K562 (cell line): ENCODE results near the gene SENP3. TPM values are rescaled to one million over a fixed set of nuclear protein-coding genes. Genes with fewer than 3 reads are reported as not detected.

Experiments used
- ATAC-seq: fragments of 200-7000 bp; cut with Tn5 transposase; 3 replicates; pipeline ENCODE4 v1.9.1; 2020; ENCODE audit warnings: moderate library complexity
- BruUV-seq: library from RNA; stranded (reverse); fragments of 400-500 nt; replicated peaks from 2 replicates; lab custom pipeline; 2021; lab: Mats Ljungman, UMichigan
- CTCF ChIA-PET: fragments of 300-600 bp; formaldehyde crosslinking; extraction: SDS; loops from one replicate; lab custom pipeline; 2021; ENCODE audit warnings: low intra/inter-chr PET ratio; lab: Yijun Ruan, JAX
- POLR2A ChIA-PET: fragments of 300-600, 350-650 bp; sonication (Branson Sonifier 250); formaldehyde crosslinking; extraction: SDS; loops from one replicate; lab custom pipeline; 2021; ENCODE audit warnings: antibody characterized with exemption, inconsistent platforms; lab: Yijun Ruan, JAX
- DNase-seq, 4 experiments: peaks; one replicate each; pipeline versions ENCODE4 v3.0.0 to v3.0.0-alpha.2; 2011 to 2018; ENCODE audit warnings: low spot score in 3 of 4, mixed read lengths in 3 of 4; ENCODE audit errors: extremely low read depth in 1 of 4
- FAIRE-seq: peaks from 2 replicates; lab custom pipeline; 2011; peaks lifted over from hg19 to GRCh38; lab: Jason Lieb, UNC
- H2AFZ ChIP-seq: 2 replicates; pipeline ENCODE4 v1.6.0; 2011; ENCODE audit warnings: low read depth, low read length, control low read depth, inconsistent platforms
- H3K27ac ChIP-seq: fragments of 200-600 bp; 3 replicates; pipeline ENCODE4 v1.8.0; 2011; ENCODE audit warnings: low read depth, mild to moderate bottlenecking, control low read depth, inconsistent platforms, low read length, moderate library complexity, mixed read lengths; ENCODE audit errors: extremely low read depth
- H3K27me3 ChIP-seq, 2 experiments: fragments of 300-600 bp in 1 of 2; 2 replicates in 1 of 2; 3 replicates in 1 of 2; pipeline versions ENCODE4 v1.6.0 to v1.8.0; 2011; ENCODE audit warnings: inconsistent platforms in 2 of 2, low read length in 2 of 2, mild to moderate bottlenecking in 1 of 2, mixed read lengths in 1 of 2, moderate library complexity in 1 of 2; ENCODE audit not compliant: control insufficient read depth in 2 of 2, insufficient read depth in 2 of 2
- H3K36me3 ChIP-seq: fragments of 300-600 bp; 3 replicates; pipeline ENCODE4 v1.8.0; 2011; ENCODE audit warnings: mild to moderate bottlenecking, low read length, inconsistent platforms; ENCODE audit not compliant: control insufficient read depth, insufficient read depth
- H3K4me1 ChIP-seq, 2 experiments: fragments of 200-600 bp in 1 of 2; replicated peaks in 1 of 2; 2 replicates in 1 of 2; 3 replicates in 1 of 2; pipeline versions ENCODE4 v1.5.1 to v1.8.0; 2011; ENCODE audit warnings: inconsistent platforms in 2 of 2, low read length in 2 of 2, mild to moderate bottlenecking in 1 of 2, mixed read lengths in 1 of 2, moderate library complexity in 1 of 2; ENCODE audit not compliant: control insufficient read depth in 2 of 2, insufficient read depth in 2 of 2
- H3K4me2 ChIP-seq: 2 replicates; pipeline ENCODE4 v1.6.1; 2011; ENCODE audit warnings: low read length, control low read depth, inconsistent platforms, mixed read lengths; ENCODE audit not compliant: insufficient read depth
- H3K4me3 ChIP-seq: fragments of 200-600 bp; sonication (generic), shearing (Covaris generic); 2 replicates; pipeline ENCODE4 v1.5.1; 2016; ENCODE audit warnings: control low read depth, inconsistent platforms
- H3K79me2 ChIP-seq: fragments of 200-600 bp; 3 replicates; pipeline ENCODE4 v1.8.0; 2011; ENCODE audit warnings: low read length, inconsistent platforms; ENCODE audit not compliant: control insufficient read depth, insufficient read depth
- H3K9ac ChIP-seq, 2 experiments: 2 replicates each; pipeline versions ENCODE4 v1.6.0 to v1.6.1; 2011; ENCODE audit warnings: low read depth in 2 of 2, low read length in 2 of 2, control low read depth in 1 of 2, inconsistent platforms in 1 of 2, mild to moderate bottlenecking in 1 of 2, mixed read lengths in 1 of 2; ENCODE audit not compliant: insufficient read depth in 1 of 2
- H3K9me1 ChIP-seq: one replicate; pipeline ENCODE4 v1.6.0; 2011; ENCODE audit warnings: inconsistent platforms, mild to moderate bottlenecking, low read length, moderate library complexity; ENCODE audit not compliant: control insufficient read depth, insufficient read depth
- H3K9me3 ChIP-seq: replicated peaks from 2 replicates; pipeline ENCODE4 v1.5.1; 2011; ENCODE audit warnings: low read depth, low read length, inconsistent platforms; ENCODE audit not compliant: control insufficient read depth, insufficient read depth
- H4K20me1 ChIP-seq: replicated peaks from 2 replicates; pipeline ENCODE4 v1.6.1; 2011; ENCODE audit warnings: low read length, inconsistent platforms, mixed read lengths; ENCODE audit not compliant: control insufficient read depth, insufficient read depth
- GATAD2A ChIP-seq: fragments of 450-650 bp; IDR thresholded peaks from 2 replicates; pipeline ENCODE4 v1.6.1; 2017
- MAFF ChIP-seq: IDR thresholded peaks from 2 replicates; pipeline ENCODE4 v1.6.1; 2012; ENCODE audit warnings: low read length, improper control_type of control experiment
- MYC ChIP-seq, 2 experiments: fragments of 250-450 bp in 1 of 2; sonication (Bioruptor Pico) in 1 of 2; IDR thresholded peaks; 2 replicates each; pipeline versions ENCODE4 v1.5.1 to v1.6.1; 2012 to 2021; ENCODE audit warnings: low read depth in 2 of 2, borderline replicate concordance in 1 of 2, improper control_type of control experiment in 1 of 2, low read length in 1 of 2, mild to moderate bottlenecking in 1 of 2, moderate library complexity in 1 of 2
- PPARD ChIP-seq: fragments of 250-450 bp; sonication (Bioruptor Pico); IDR thresholded peaks from 2 replicates; pipeline ENCODE4 v1.8.0; 2022; ENCODE audit warnings: inconsistent platforms, mild to moderate bottlenecking, moderate library complexity
- TOE1 ChIP-seq, 2 experiments: fragments of 450-650 bp in 1 of 2; sonication (generic) in 1 of 2; formaldehyde crosslinking in 1 of 2; IDR thresholded peaks; 2 replicates each; pipeline versions ENCODE4 v1.7.1 to v1.8.0; 2016 to 2022; ENCODE audit warnings: borderline replicate concordance in 2 of 2, mild to moderate bottlenecking in 2 of 2, antibody characterized with exemption in 1 of 2, inconsistent platforms in 1 of 2, low read depth in 1 of 2, missing genetic modification reagents in 1 of 2, moderate library complexity in 1 of 2
- ZNF184 ChIP-seq: sonication (generic); formaldehyde crosslinking; IDR thresholded peaks from 2 replicates; pipeline ENCODE4 v1.5.0; 2020; ENCODE audit warnings: missing genetic modification reagents
- ZNF431 ChIP-seq: sonication (generic); formaldehyde crosslinking; IDR thresholded peaks from 2 replicates; pipeline ENCODE4 v1.8.0; 2022; ENCODE audit warnings: mild to moderate bottlenecking, missing genetic modification reagents
- ZNF436 ChIP-seq: fragments of 250-450, 450-650 bp; sonication (Bioruptor Pico); formaldehyde crosslinking; IDR thresholded peaks from 2 replicates; pipeline ENCODE4 v1.7.0; 2020; ENCODE audit warnings: mild to moderate bottlenecking
- WGBS: fragments of 100-300 bp; shearing (Covaris generic); methylation state at CpG from one replicate; pipeline ENCODE4 v1.1.6; 2016; ENCODE audit warnings: low coverage, mixed read lengths; ENCODE audit not compliant: insufficient coverage; ENCODE audit errors: missing lambda C conversion rate; 5-methylcytosine and 5-hydroxymethylcytosine counted together
- in situ Hi-C: fragments of 300-500 bp; cut with MboI; formaldehyde crosslinking; loops from 4 replicates; pipeline ENCODE4 v1.15.0; 2018; ENCODE audit warnings: inconsistent platforms, mixed read lengths
- intact Hi-C: fragments of 100-400 bp; cut with micrococcal nuclease; formaldehyde crosslinking; loops from 2 replicates; pipeline ENCODE4 v1.14.2; 2022
- polyA plus RNA-seq, 8 experiments: library from polyadenylated mRNA; depleted of rRNA in 4 of 8; stranded (reverse) in 5 of 8; unstranded in 3 of 8; fragments of >200 nt; fragmentation: Nextera tagmentation in 2 of 8; fragmentation: Illumina TruSeq in 1 of 8; extraction: Ambion mirVana in 2 of 8; extraction: Trizol in 1 of 8; gene quantifications; 2 replicates each; pipeline versions ENCODE4 v1.2.1 to v1.2.3, GENCODE V29; 2011 to 2014; ENCODE audit warnings: inconsistent platforms in 1 of 8, missing spikeins in 1 of 8
- total RNA-seq, 7 experiments: library from RNA; depleted of rRNA in 6 of 7; stranded (reverse); fragments of >200 nt in 6 of 7; fragmentation: Illumina TruSeq in 2 of 7; extraction: Trizol in 2 of 7; gene quantifications; 2 replicates each; pipeline versions ENCODE4 v1.2.1 to v1.2.3, GENCODE V29; 2011 to 2021; ENCODE audit warnings: low replicate concordance in 1 of 7
- TF ChIP-seq, protein P1 (sequence below), 2 experiments: fragments of 450-650 bp; formaldehyde crosslinking in 1 of 2; IDR thresholded peaks; 2 replicates each; pipeline versions ENCODE4 v1.4.0 to v1.6.1; 2014 to 2020; ENCODE audit warnings: mild to moderate bottlenecking in 2 of 2, borderline replicate concordance in 1 of 2, low read depth in 1 of 2

The SENP3 gene
- total and polyA plus RNA-seq, 9 of the 15 experiments (the other 6 are each of a cell fraction or from before 2014, with no cell fraction given) = 0.63 to 102 (median 78.8) TPM

DNA sequence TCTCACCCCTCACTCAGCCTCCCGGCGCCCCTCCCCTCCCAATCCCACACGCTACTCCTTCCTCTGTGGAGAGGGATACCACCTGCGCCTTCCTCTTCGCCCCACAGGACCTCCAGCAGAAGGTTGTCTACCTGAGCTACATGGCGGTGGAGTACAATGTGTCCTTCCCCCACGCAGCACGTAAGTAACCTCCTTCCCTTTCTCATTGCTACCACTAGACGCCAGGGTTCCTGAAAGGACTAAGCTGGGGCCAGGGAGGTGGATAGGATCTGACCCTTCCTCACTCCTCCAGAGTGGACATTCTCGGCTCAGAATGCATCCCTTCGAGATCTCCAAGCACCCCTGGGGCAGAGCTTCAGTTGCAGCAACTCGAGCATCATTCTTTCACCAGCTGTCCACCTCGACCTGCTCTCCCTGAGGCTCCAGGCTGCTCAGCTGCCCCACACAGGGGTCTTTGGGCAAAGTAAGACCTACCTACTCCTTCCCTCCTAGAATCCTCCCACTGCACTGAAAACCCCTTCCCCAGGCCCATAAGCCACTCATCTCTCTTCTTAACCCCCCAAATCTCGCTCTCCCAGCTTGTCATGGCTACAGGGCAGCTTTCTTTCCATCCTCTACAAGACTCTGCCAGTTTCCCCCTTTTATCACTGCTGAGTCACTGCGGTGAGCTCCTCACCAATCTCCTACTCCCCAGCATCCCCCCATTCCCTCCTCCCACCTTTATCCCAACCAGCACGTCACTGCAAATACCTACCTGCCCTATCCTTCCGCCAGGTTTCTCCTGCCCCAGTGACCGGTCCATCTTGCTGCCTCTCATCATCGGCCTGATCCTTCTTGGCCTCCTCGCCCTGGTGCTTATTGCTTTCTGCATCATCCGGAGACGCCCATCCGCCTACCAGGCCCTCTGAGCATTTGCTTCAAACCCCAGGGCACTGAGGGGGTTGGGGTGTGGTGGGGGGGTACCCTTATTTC is 19.2 kb downstream of the SENP3 start:
- intact Hi-C loops = loop anchor here (5.0 kb wide), 1 partner anchor 36 kb away; no protein-coding TSS in a partner anchor
- no TSS peak for BruUV-seq
- TF ChIP-seq ZNF431 (CRISPR knock-in tag) (no peak), PPARD (CRISPR knock-in tag) (no peak), MYC (IDR thresholded peaks at IDR 0.05; ENCODE audit: low read depth, low read length) (no peak), MYC (CRISPR knock-in tag; IDR thresholded peaks at IDR 0.05; ENCODE audit: borderline replicate concordance, low read depth) (no peak), MAFF (peak; percentile 85), ZNF184 (CRISPR knock-in tag) (no peak), TOE1 (IDR thresholded peaks at IDR 0.05; ENCODE audit: borderline replicate concordance) (no peak), TOE1 (CRISPR knock-in tag; IDR thresholded peaks at IDR 0.05; ENCODE audit: borderline replicate concordance, low read depth) (no peak), ZNF436 (no peak), GATAD2A (no peak)
- TF ChIP-seq, protein P1, sequence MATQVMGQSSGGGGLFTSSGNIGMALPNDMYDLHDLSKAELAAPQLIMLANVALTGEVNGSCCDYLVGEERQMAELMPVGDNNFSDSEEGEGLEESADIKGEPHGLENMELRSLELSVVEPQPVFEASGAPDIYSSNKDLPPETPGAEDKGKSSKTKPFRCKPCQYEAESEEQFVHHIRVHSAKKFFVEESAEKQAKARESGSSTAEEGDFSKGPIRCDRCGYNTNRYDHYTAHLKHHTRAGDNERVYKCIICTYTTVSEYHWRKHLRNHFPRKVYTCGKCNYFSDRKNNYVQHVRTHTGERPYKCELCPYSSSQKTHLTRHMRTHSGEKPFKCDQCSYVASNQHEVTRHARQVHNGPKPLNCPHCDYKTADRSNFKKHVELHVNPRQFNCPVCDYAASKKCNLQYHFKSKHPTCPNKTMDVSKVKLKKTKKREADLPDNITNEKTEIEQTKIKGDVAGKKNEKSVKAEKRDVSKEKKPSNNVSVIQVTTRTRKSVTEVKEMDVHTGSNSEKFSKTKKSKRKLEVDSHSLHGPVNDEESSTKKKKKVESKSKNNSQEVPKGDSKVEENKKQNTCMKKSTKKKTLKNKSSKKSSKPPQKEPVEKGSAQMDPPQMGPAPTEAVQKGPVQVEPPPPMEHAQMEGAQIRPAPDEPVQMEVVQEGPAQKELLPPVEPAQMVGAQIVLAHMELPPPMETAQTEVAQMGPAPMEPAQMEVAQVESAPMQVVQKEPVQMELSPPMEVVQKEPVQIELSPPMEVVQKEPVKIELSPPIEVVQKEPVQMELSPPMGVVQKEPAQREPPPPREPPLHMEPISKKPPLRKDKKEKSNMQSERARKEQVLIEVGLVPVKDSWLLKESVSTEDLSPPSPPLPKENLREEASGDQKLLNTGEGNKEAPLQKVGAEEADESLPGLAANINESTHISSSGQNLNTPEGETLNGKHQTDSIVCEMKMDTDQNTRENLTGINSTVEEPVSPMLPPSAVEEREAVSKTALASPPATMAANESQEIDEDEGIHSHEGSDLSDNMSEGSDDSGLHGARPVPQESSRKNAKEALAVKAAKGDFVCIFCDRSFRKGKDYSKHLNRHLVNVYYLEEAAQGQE (IDR thresholded peaks at IDR 0.05; ENCODE audit: borderline replicate concordance) = no peak
- TF ChIP-seq, protein P1 (CRISPR knock-in tag; IDR thresholded peaks at IDR 0.05; ENCODE audit: low read depth) = no peak

More for the DNA sequence above, 19.2 kb downstream of the SENP3 start:
- 9% methylated on average over 16 of the region's 23 CpGs for WGBS
- no peak for ATAC-seq
- H3K4me2 ChIP-seq = peak overlapping the region; percentile 90
- H2AFZ ChIP-seq = no peak overlapping the region
- H3K79me2 ChIP-seq = peaks cover 75% of the 10 kb centered on the region
- CTCF ChIA-PET = no interaction called here
- POLR2A ChIA-PET = interaction anchor here (0.6 to 1.9 kb wide), 11 partner anchors 8 to 295 kb away, joined by 3 to 7 read pairs (median 4); partner anchors contain the start of genes SOX15, TP53 and WRAP53
- peaks cover 45 to 59% of the 10 kb centered on the region in 2 experiments for H3K4me1 ChIP-seq
- peak; percentile 74 for FAIRE-seq
- no peaks in the 10 kb centered on the region for H3K9me3 ChIP-seq
- no peaks in the 10 kb centered on the region for H3K27me3 ChIP-seq
- H3K4me3 ChIP-seq = peak overlapping the region; percentile 42
- DNase-seq = peak in 1 of 4 experiments; percentile 73
- in situ Hi-C loops = no loop called here
- peaks cover 23% of the 10 kb centered on the region for H4K20me1 ChIP-seq
- H3K36me3 ChIP-seq = peaks cover 35% of the 10 kb centered on the region
- H3K27ac ChIP-seq = peak overlapping the region; percentile 81
- H3K9me1 ChIP-seq = no peaks in the 10 kb centered on the region
- H3K9ac ChIP-seq = peak overlapping the region; percentile 74 to 92
